LNCaP clone FGC (cell line): ENCODE measurements around the gene ZFP92.

ENCODE experiments used
- DNase-seq: peaks from one replicate; pipeline ENCODE4 v3.0.0-alpha.2; 2011; ENCODE audit warnings: low read depth
- H3K4me3 ChIP-seq: 2 replicates; pipeline ENCODE4 v1.5.1; 2011; ENCODE audit warnings: mild to moderate bottlenecking, low read depth, low read length, control low read depth
- TF ChIP-seq, protein P1 (sequence below): IDR thresholded peaks from 2 replicates; pipeline ENCODE4 v1.5.1; 2012; ENCODE audit warnings: mild to moderate bottlenecking; ENCODE audit not compliant: control insufficient read depth, insufficient read depth; ENCODE audit errors: extremely low read depth

ZFP92 gene

DNA sequence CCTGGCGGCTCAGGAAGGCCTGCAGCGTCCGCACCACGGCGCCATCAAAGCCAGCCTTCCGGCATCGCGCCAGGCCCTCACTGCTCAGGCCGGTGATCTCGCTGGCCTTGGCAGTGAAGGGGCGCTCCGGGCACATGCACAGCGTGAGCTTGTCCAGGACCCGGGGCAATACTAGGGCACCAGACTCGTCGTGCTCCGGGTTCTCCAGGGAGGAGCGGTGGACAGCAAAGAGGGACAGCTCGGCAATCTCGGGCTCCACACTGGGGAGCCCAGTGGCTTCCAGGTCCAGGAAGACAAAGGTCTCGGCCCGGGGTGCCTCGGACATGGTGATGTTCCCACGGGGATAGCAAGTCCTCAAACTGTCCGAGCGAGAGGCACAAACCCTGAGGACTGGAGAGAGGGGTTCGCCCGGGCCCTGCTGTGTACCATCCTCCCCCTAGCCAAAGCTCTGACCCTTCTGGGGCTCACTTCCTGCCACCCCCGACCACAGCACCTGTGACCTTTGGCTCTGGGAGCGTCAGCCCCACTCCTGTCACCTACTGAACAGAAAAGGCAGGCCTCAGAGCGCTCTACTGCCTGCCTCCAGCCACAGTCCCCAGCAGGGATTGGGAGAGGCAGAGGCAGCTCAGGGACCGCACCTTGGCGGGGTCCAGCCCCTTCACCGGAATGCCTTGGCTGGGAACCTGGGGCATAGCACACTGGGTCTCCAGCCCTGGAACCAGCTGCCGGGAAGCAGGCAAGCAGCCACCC is 34.0 kb downstream of the ZFP92 start:
- TF ChIP-seq, protein P1, sequence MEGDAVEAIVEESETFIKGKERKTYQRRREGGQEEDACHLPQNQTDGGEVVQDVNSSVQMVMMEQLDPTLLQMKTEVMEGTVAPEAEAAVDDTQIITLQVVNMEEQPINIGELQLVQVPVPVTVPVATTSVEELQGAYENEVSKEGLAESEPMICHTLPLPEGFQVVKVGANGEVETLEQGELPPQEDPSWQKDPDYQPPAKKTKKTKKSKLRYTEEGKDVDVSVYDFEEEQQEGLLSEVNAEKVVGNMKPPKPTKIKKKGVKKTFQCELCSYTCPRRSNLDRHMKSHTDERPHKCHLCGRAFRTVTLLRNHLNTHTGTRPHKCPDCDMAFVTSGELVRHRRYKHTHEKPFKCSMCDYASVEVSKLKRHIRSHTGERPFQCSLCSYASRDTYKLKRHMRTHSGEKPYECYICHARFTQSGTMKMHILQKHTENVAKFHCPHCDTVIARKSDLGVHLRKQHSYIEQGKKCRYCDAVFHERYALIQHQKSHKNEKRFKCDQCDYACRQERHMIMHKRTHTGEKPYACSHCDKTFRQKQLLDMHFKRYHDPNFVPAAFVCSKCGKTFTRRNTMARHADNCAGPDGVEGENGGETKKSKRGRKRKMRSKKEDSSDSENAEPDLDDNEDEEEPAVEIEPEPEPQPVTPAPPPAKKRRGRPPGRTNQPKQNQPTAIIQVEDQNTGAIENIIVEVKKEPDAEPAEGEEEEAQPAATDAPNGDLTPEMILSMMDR, result no peak

DNA sequence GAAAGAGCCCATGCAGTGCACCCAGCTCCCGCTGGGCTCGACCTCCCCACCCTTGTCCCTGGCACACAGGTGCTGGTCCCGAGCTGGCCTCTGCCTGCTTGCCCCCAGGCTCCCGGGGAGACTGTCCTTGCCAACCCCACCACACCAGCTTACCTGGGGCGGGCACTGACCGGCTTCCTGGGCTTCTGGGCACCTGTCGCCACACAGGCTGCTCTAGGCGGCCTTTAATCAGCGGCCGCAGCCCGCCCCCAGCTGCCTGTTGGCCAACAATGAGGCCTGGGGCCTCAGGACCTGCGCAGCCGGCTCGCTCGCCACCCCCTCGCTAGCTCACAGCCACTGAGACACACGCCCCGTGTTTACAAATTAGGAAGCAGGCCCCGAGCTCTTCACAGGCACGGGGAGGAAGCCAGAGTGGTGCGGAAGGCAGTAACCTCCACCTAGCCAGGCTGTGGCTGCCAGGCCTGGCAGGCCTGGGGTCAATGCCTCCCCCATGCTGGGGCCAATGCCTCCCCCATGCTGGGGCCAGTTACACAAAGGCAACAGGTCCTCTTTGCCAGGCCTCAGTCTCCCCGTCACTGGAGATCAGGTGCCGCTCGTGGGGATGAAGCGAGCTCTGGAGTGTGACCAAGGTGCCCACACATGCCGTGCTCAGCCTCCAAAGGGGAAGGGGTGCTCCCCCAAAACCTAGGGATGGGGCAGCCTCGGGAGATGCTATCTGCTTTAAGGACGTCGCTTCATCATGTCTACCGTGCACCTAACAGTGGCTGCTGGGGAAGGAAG is 34.8 kb downstream of the ZFP92 start, which contains the start of gene TREX2:
Gene TREX2, minus strand, starts transcription at position 201 of the 780 bp plus-strand sequence. CDS start 626 bp downstream, outside the sequence.
- H3K4me3 ChIP-seq, result no peak within 1 kb of the TSS
- TF ChIP-seq, protein P1, result no peak
- no peak for DNase-seq

More for the DNA sequence above, 34.0 kb downstream of the ZFP92 start:
- H3K4me3 ChIP-seq, result no peak overlapping the region
- no peak for DNase-seq

DNA sequence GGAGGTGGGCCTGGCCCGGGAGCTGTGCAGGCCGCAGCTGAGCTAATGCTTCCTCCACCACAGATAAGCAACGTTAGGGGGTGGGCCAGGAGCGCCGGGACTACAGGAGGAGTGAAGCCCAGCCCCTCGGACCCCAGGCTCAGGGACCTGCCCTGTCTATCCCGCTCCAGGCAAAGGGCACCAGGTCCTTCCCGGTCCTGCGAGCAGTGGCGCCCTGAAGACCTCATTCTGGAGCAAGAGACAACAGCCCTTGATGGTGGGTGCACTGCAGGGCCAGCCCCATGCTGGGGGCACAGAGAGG is 35.3 kb downstream of the ZFP92 start:
- no peak overlapping the region for H3K4me3 ChIP-seq
- TF ChIP-seq, protein P1, result no peak
- no peak for DNase-seq

DNA sequence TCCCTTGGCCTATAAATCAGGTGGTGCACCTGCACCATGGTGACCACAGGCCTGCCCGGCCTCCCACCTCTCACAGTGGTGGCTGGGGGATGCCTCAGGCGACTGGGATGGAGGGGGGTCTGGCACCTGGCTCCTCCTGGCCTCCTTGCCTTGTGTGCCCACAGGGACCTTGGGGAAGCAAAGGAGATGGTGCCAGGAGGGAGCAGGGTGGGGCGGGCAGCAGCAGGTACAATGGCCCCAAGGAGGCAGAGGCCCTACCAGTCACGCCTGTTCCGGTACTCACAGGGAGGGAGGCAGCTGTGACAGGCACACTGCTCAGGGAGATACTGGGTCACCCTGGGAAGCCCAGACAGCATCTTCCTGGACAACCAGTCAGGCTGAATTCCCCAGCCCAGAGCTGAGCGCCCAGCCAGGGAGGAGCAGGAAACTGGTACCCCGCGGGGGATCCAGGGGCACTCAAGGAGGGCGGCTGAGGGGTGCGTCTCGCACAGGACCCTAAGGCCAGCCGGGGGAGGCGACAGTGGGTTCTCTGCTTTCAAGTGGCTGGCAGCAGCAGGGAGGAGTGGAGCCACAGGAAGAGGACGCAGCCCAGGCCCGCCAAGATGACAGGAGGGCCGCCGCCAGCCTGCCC is 35.8 kb downstream of the ZFP92 start:
- TF ChIP-seq, protein P1, result no peak
- H3K4me3 ChIP-seq, result no peak overlapping the region
- no peak for DNase-seq

DNA sequence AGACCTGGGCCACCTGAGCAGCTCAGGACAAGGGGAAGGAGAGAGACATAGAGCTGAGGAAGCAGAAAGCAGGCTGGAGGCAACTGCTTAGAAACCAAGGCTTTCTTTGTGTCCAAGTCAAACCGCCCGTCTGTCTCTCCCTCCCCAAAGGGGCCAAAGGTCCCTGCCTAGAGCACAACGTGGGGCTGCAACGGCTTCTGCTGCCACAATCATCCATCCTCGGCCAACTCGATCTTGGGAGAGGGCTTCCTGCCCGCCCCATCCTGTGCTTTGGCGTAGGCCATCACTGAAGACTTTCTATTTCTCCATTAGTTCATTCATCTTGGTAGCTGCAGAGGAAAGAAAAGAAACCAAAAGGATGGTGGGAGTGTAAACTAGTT is 36.3 kb downstream of the ZFP92 start:
- H3K4me3 ChIP-seq, result no peak overlapping the region
- DNase-seq, result no peak

DNA sequence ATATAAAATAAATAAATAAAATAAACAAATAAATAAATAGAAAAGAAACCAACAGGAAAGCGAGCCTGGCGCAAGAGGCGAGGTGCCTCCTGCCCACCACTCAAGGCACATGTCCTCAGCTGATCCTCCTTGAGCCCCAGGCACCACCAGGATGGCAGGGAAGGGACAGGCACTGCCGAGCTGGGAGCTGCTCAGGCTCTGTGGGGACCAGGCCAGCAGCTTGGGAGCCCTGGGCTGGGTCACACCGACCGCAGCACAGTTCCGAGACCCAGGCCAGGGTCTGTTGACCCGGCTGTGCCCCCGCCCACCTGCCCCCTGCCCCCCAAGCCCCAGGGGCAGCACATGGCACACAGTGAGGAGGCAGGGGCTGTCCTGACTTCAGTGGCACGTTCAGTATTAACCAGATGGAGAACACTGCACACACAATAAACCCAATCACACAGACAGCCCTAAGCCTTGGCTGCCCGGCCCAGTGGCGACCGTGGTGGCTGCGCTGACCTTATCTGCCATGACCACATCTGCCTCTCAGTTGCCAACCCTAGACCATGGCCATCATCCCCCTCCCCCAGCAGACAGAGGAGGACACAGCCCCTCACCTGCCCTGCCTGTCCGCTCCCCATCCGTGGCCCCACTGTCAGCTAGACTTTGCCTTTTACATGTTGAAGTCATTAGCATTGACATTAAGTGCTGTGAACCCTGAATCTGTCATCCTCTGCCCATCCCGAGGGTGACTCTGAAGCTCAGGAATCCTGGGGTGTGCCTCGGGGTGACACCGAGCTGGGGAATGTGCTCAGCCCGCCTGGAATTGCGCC is 37.5 kb downstream of the ZFP92 start:
- DNase-seq, result no peak
- TF ChIP-seq, protein P1, result no peak
- H3K4me3 ChIP-seq, result no peak overlapping the region

More for the DNA sequence above, 36.3 kb downstream of the ZFP92 start:
- TF ChIP-seq, protein P1, result no peak
